Hepatocyte (in vitro differentiated cells): ENCODE measurements around the gene LHX3.

ENCODE experiments used
- CTCF ChIP-seq: fragments of 200-600 bp; sonication (generic); IDR thresholded peaks from 2 replicates; pipeline ENCODE4 v1.5.1; 2016; ENCODE audit warnings: antibody characterized with exemption, mild to moderate bottlenecking; ENCODE audit not compliant: poor library complexity
- EZH2 ChIP-seq: fragments of 200-600 bp; sonication (generic); IDR thresholded peaks from 2 replicates; pipeline ENCODE4 v1.6.1; 2016; ENCODE audit warnings: antibody characterized with exemption, mild to moderate bottlenecking, borderline replicate concordance
- EZH2phosphoT487 ChIP-seq: fragments of 200-600 bp; sonication (generic); IDR thresholded peaks from one replicate; pipeline ENCODE4 v1.6.1; 2018; ENCODE audit warnings: antibody characterized with exemption, mild to moderate bottlenecking, low read depth, moderate library complexity; ENCODE audit not compliant: unreplicated experiment, severe bottlenecking

- TF ChIP-seq EZH2, result no peak
- TF ChIP-seq CTCF, result no peak
- no peak for TF ChIP-seq EZH2phosphoT487
Measured at GRCh38 chr9:136185596-136186366, 19.1 kb downstream of the LHX3 start.
